AG09319 (cell line): ENCODE results near the gene PPDPF.

ENCODE experiments used
- DNase-seq: peaks from one replicate; pipeline ENCODE4 v3.0.0-alpha.2; 2010; ENCODE audit warnings: low read depth; ENCODE audit errors: extremely low read depth
- CTCF ChIP-seq: IDR thresholded peaks from 2 replicates; pipeline ENCODE4 v1.5.1; 2011; ENCODE audit warnings: low read depth, mild to moderate bottlenecking, inconsistent platforms, low read length, moderate library complexity

PPDPF gene

GRCh38 chr20:63502671-63503172 is 17.8 kb upstream of the PPDPF start:
- DNase-seq = no peak

GRCh38 chr20:63503524-63503923 is 17.0 kb upstream of the PPDPF start:
- DNase-seq = no peak

More at GRCh38 chr20:63502671-63503172, 17.8 kb upstream of the PPDPF start:
- no peak for TF ChIP-seq CTCF

GRCh38 chr20:63504642-63505041 is 15.9 kb upstream of the PPDPF start:
- TF ChIP-seq CTCF = no peak
- no peak for DNase-seq

More at GRCh38 chr20:63503524-63503923, 17.0 kb upstream of the PPDPF start:
- TF ChIP-seq CTCF = no peak

GRCh38 chr20:63505281-63505680 is 15.3 kb upstream of the PPDPF start:
- no peak for TF ChIP-seq CTCF
- no peak for DNase-seq

- TF ChIP-seq CTCF = no peak
- no peak for DNase-seq
Observed at GRCh38 chr20:63505723-63506122, 14.8 kb upstream of the PPDPF start.

- DNase-seq = no peak
- TF ChIP-seq CTCF = no peak
Observed at GRCh38 chr20:63507083-63507743, 13.4 kb upstream of the PPDPF start.

- no peak for TF ChIP-seq CTCF
- no peak for DNase-seq
Observed at GRCh38 chr20:63508072-63508768, 12.3 kb upstream of the PPDPF start.
